ENCODE data around the gene TIGD1.

- no peak for TF ChIP-seq EP300 (IDR thresholded peaks at IDR 0.05)
- TF ChIP-seq POLR2A (IDR thresholded peaks at IDR 0.05): no peak
These were observed 42.1 kb downstream of the TIGD1 start for GRCh38 chr2:232508251-232508650.

Measured in ovary (tissue), 1 donor.